Mesothelial cell of epicardium (in vitro differentiated cells): ENCODE results near the gene XYLT1. TPM values are rescaled to one million over a fixed set of nuclear protein-coding genes. Genes with fewer than 3 reads are reported as not detected.

Experiments
- DNase-seq, 2 experiments: peaks; one replicate each; pipeline ENCODE4 v3.0.0; 2021; ENCODE audit warnings: low spot score in 2 of 2; ENCODE audit not compliant: unreplicated experiment in 2 of 2
- H3K27ac Mint-ChIP-seq: 2 replicates; pipeline ENCODE4 v1.8.0; 2021; ENCODE audit warnings: mixed read lengths
- H3K27me3 Mint-ChIP-seq: 2 replicates; pipeline ENCODE4 v1.8.0; 2021; ENCODE audit warnings: low read depth, mixed read lengths
- H3K36me3 Mint-ChIP-seq: 2 replicates; pipeline ENCODE4 v1.8.0; 2021; ENCODE audit warnings: mixed read lengths
- H3K4me1 Mint-ChIP-seq: 2 replicates; pipeline ENCODE4 v1.8.0; 2021; ENCODE audit warnings: mixed read lengths
- H3K4me3 Mint-ChIP-seq: 2 replicates; pipeline ENCODE4 v1.8.0; 2021; ENCODE audit warnings: mild to moderate bottlenecking, moderate library complexity, mixed read lengths
- H3K9me3 Mint-ChIP-seq: 2 replicates; pipeline ENCODE4 v1.8.0; 2021; ENCODE audit warnings: mixed read lengths
- CTCF ChIP-seq: fragments of 200-600 bp; sonication (generic); IDR thresholded peaks from one replicate; pipeline ENCODE4 v1.5.0; 2021; ENCODE audit warnings: antibody characterized with exemption; ENCODE audit not compliant: unreplicated experiment
- total RNA-seq: library from RNA; stranded (reverse); gene quantifications from 3 replicates; pipeline ENCODE4 v1.2.1, GENCODE V29; 2021

Gene XYLT1
- total RNA-seq, 1 donor from 2014 or later: 15.2 TPM

- no peaks in the 10 kb centered on the region for H3K9me3 Mint-ChIP-seq
- H3K27ac Mint-ChIP-seq: no peak overlapping the region
- no peak for DNase-seq
- no peak for TF ChIP-seq CTCF
- no peaks in the 10 kb centered on the region for H3K36me3 Mint-ChIP-seq
- peaks cover 16% of the 10 kb centered on the region for H3K4me1 Mint-ChIP-seq
- peaks cover 3% of the 10 kb centered on the region for H3K27me3 Mint-ChIP-seq
- H3K4me3 Mint-ChIP-seq: no peak overlapping the region
These were observed 111.9 kb downstream of the XYLT1 start for GRCh38 chr16:17358846-17359245.

DNA sequence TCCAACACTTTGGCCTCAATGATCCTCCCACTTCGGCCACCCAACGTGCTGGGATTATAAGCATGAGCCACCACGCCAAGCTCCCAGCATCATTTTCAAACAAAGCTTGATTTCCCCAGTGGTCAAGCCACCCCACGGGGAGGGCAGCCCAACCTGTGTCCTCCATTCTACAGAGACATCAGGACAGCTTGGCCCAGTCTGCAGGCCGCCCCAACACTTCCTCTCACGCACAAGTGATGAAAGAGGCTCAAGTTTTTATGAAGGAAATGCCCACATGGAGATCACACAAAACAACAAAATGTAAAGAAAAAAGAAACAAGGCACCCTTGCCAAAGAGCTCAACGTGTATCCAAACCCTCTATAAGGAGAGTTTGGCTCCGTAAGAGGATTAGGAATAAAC lies 112.4 kb downstream of the XYLT1 start:
- H3K27ac Mint-ChIP-seq: no peak overlapping the region
- TF ChIP-seq CTCF: no peak
- H3K4me3 Mint-ChIP-seq: no peak overlapping the region
- peaks cover 3% of the 10 kb centered on the region for H3K27me3 Mint-ChIP-seq
- H3K4me1 Mint-ChIP-seq: peaks cover 13% of the 10 kb centered on the region
- DNase-seq: no peak
- H3K9me3 Mint-ChIP-seq: no peaks in the 10 kb centered on the region
- no peaks in the 10 kb centered on the region for H3K36me3 Mint-ChIP-seq

DNA sequence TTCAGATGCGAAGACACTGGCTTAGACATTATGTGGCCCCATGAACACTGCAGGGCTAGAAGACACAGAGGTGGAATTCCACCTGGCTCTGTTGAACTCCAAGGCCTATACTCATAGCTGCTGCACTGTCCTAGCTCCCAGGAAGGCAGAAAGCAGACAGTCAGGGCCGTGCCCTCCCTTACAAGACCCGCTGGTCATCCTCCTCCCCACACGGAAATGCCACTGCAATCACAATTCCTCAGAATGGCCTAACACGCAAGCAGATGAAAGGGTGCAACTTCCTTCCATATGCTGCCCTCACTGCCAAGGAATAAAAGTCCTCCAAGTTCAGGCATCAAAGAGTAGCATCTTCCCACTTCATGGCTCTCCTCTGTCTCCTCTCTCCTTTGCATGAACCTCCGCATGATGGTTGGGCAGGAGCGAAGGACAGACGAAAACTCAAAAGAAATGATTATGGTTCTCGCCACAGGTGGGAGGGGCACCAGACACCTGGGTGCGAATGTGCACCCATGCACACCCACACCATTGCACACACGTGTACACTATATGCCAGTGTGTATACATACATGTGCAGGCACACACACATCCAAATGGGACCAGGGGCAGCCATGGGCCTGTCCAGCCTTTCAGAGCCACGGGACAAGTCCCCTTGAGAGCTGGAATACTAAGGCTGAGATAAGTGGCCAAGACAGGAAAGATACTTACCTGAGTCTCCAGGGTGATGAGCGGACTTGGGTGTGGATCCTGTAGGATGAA lies 113.3 kb downstream of the XYLT1 start:
- Mint-ChIP-seq H3K36me3 (no peaks in the 10 kb centered on the region), H3K9me3 (no peaks in the 10 kb centered on the region), H3K27me3 (peaks cover 3% of the 10 kb centered on the region), H3K4me1 (peaks cover 7% of the 10 kb centered on the region), H3K27ac (no peak overlapping the region), H3K4me3 (no peak overlapping the region)
- DNase-seq: no peak
- TF ChIP-seq CTCF: no peak

- Mint-ChIP-seq H3K27ac (no peak overlapping the region), H3K4me3 (no peak overlapping the region), H3K27me3 (peaks cover 3% of the 10 kb centered on the region), H3K9me3 (no peaks in the 10 kb centered on the region), H3K36me3 (no peaks in the 10 kb centered on the region), H3K4me1 (peaks cover 3% of the 10 kb centered on the region)
- DNase-seq: no peak
- TF ChIP-seq CTCF: no peak
These were observed 114.4 kb downstream of the XYLT1 start for GRCh38 chr16:17356243-17356933.

DNA sequence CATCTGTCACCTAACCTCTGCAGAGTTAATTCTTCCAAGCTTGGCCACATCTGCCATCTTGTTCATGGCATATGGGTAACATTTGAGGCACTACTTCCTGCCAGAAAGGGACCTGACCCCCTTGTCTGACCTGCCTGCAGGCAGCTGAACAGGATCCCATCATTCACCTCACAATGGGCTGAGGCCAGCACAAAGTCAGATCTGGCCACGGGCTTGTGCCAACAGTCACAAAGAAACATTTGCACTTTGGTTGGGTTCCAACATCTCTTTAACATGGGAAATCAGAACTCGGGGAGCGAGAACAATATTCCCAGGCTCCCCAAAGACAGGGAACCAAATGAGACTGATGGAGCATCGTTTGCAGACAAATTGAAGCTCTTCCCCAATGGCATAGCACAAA lies 116.1 kb downstream of the XYLT1 start:
- TF ChIP-seq CTCF: no peak
- Mint-ChIP-seq H3K27me3 (peaks cover 3% of the 10 kb centered on the region), H3K36me3 (no peaks in the 10 kb centered on the region), H3K4me3 (no peak overlapping the region), H3K9me3 (no peaks in the 10 kb centered on the region), H3K4me1 (peaks cover 5% of the 10 kb centered on the region), H3K27ac (no peak overlapping the region)
- DNase-seq: no peak
